Neural crest cell (in vitro differentiated cells): ENCODE measurements around the gene ENTPD1. TPM values are rescaled to one million over a fixed set of nuclear protein-coding genes. Genes with fewer than 3 reads are reported as not detected.
A peak's percentile ranks its signal among the peaks of the same experiment; 100 is the strongest.
"Not testable (repeated sequence)": the region's sequence is repeated elsewhere in the genome, so short reads cannot be mapped to it uniquely, and the experiment has no call there.

Experiments
- DNase-seq: peaks from one replicate; pipeline ENCODE4 v3.0.0; 2021; ENCODE audit warnings: low read depth, mixed read lengths, low spot score
- H3K27ac Mint-ChIP-seq: one replicate; pipeline ENCODE4 v1.8.0; 2021; ENCODE audit warnings: mild to moderate bottlenecking, mixed read lengths; ENCODE audit not compliant: unreplicated experiment
- H3K27me3 Mint-ChIP-seq: 2 replicates; pipeline ENCODE4 v1.8.0; 2021; ENCODE audit warnings: low read depth, mild to moderate bottlenecking, mixed read lengths
- H3K36me3 Mint-ChIP-seq: 2 replicates; pipeline ENCODE4 v1.8.0; 2021; ENCODE audit warnings: low read depth, mild to moderate bottlenecking, mixed read lengths
- H3K4me1 Mint-ChIP-seq: 2 replicates; pipeline ENCODE4 v1.8.0; 2021; ENCODE audit warnings: mixed read lengths
- H3K4me3 Mint-ChIP-seq: one replicate; pipeline ENCODE4 v1.8.0; 2021; ENCODE audit warnings: mild to moderate bottlenecking, mixed read lengths
- H3K9me3 Mint-ChIP-seq: 2 replicates; pipeline ENCODE4 v1.8.0; 2021; ENCODE audit warnings: mixed read lengths
- CTCF ChIP-seq: fragments of 200-600 bp; sonication (generic); conservative IDR thresholded peaks from 2 replicates; pipeline ENCODE4 v1.5.0; 2021; ENCODE audit warnings: antibody characterized with exemption, mild to moderate bottlenecking
- total RNA-seq: library from RNA; stranded (reverse); gene quantifications from 2 replicates; pipeline ENCODE4 v1.2.1, GENCODE V29; 2021

The ENTPD1 gene
- total RNA-seq, 1 donor from 2014 or later = 0.37 TPM

GRCh38 chr10:95881316-95881715 lies 125.4 kb downstream of the ENTPD1 start:
- Mint-ChIP-seq H3K36me3 (peaks cover 17% of the 10 kb centered on the region), H3K4me1 (no peaks in the 10 kb centered on the region), H3K27ac (no peak overlapping the region), H3K27me3 (no peaks in the 10 kb centered on the region), H3K4me3 (no peak overlapping the region), H3K9me3 (peaks cover 3% of the 10 kb centered on the region)
- TF ChIP-seq CTCF = no peak
- DNase-seq = no peak

- Mint-ChIP-seq H3K4me3 (no peak overlapping the region), H3K27me3 (no peaks in the 10 kb centered on the region), H3K36me3 (peaks cover 26% of the 10 kb centered on the region), H3K27ac (no peak overlapping the region), H3K4me1 (no peaks in the 10 kb centered on the region), H3K9me3 (no peaks in the 10 kb centered on the region)
- DNase-seq = no peak
- no peak for TF ChIP-seq CTCF
These were observed 133.9 kb downstream of the ENTPD1 start for GRCh38 chr10:95889830-95890229.

GRCh38 chr10:95896071-95896850 lies 140.3 kb downstream of the ENTPD1 start:
- Mint-ChIP-seq H3K4me3 (no peak overlapping the region), H3K27me3 (no peaks in the 10 kb centered on the region), H3K36me3 (peaks cover 30% of the 10 kb centered on the region), H3K4me1 (no peaks in the 10 kb centered on the region), H3K9me3 (no peaks in the 10 kb centered on the region), H3K27ac (no peak overlapping the region)
- TF ChIP-seq CTCF = no peak
- DNase-seq = no peak

- DNase-seq, H3K9me3 Mint-ChIP-seq, H3K27me3 Mint-ChIP-seq, H3K27ac Mint-ChIP-seq, H3K36me3 Mint-ChIP-seq: not testable (repeated sequence)
- Mint-ChIP-seq H3K4me1 (peaks cover 17% of the 10 kb centered on the region), H3K4me3 (peak overlapping the region; percentile 63)
These were observed 150.1 kb downstream of the ENTPD1 start for GRCh38 chr10:95905897-95906580.

GRCh38 chr10:95906677-95907455 lies 150.9 kb downstream of the ENTPD1 start:
- DNase-seq = peak; percentile 25

More at GRCh38 chr10:95906677-95907455, 150.9 kb downstream of the ENTPD1 start:
- peaks cover 17% of the 10 kb centered on the region for H3K4me1 Mint-ChIP-seq
- no peaks in the 10 kb centered on the region for H3K9me3 Mint-ChIP-seq
- no peak for TF ChIP-seq CTCF
- peak overlapping the region; percentile 93 for H3K4me3 Mint-ChIP-seq
- H3K36me3 Mint-ChIP-seq = peaks cover 5% of the 10 kb centered on the region
- H3K27ac Mint-ChIP-seq = no peak overlapping the region
- H3K27me3 Mint-ChIP-seq = peaks cover 4% of the 10 kb centered on the region
